ENCODE measurements around the gene KLF4.

- TF ChIP-seq, protein P1, sequence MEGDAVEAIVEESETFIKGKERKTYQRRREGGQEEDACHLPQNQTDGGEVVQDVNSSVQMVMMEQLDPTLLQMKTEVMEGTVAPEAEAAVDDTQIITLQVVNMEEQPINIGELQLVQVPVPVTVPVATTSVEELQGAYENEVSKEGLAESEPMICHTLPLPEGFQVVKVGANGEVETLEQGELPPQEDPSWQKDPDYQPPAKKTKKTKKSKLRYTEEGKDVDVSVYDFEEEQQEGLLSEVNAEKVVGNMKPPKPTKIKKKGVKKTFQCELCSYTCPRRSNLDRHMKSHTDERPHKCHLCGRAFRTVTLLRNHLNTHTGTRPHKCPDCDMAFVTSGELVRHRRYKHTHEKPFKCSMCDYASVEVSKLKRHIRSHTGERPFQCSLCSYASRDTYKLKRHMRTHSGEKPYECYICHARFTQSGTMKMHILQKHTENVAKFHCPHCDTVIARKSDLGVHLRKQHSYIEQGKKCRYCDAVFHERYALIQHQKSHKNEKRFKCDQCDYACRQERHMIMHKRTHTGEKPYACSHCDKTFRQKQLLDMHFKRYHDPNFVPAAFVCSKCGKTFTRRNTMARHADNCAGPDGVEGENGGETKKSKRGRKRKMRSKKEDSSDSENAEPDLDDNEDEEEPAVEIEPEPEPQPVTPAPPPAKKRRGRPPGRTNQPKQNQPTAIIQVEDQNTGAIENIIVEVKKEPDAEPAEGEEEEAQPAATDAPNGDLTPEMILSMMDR (IDR thresholded peaks at IDR 0.05), result peak in 2 of 3 donors; percentile 42 to 49
- TF ChIP-seq POLR2A (IDR thresholded peaks at IDR 0.05), result no peak
Observed at GRCh38 chr9:107487521-107488374, 1.8 kb downstream of the KLF4 start.
